PC-9 (cell line): ENCODE measurements around the gene NPTN. TPM values are rescaled to one million over a fixed set of nuclear protein-coding genes. Genes with fewer than 3 reads are reported as not detected.

Experiments used
- BruUV-seq: library from RNA; stranded (reverse); fragments of 400-500 nt; replicated peaks from 2 replicates; lab custom pipeline; 2021; lab: Mats Ljungman, UMichigan
- CTCF ChIA-PET: fragments of 300-600 bp; sonication (Branson Sonifier 250); formaldehyde crosslinking; loops from one replicate; lab custom pipeline; 2022; ENCODE audit warnings: antibody characterized with exemption; lab: Charles Lee
- POLR2A ChIA-PET: fragments of 300-600 bp; sonication (Branson Sonifier 250); formaldehyde crosslinking; loops from one replicate; lab custom pipeline; 2022; ENCODE audit warnings: antibody characterized with exemption; ENCODE audit not compliant: unreplicated experiment; lab: Charles Lee
- DNase-seq, 2 experiments: peaks; one replicate each; pipeline versions ENCODE4 v3.0.0 to v3.0.0-alpha.2; 2015 to 2022; ENCODE audit warnings: mixed read lengths in 1 of 2
- H2AFZ ChIP-seq: fragments of 200-600 bp; sonication (generic); 2 replicates; pipeline ENCODE4 v1.8.1; 2017; ENCODE audit warnings: antibody characterized with exemption
- H3F3A ChIP-seq: fragments of 200-600 bp; sonication (generic); 2 replicates; pipeline ENCODE4 v1.8.1; 2017; ENCODE audit warnings: antibody characterized with exemption, mild to moderate bottlenecking, low read depth; ENCODE audit not compliant: insufficient read depth
- H3K27ac ChIP-seq: fragments of 200-600 bp; sonication (generic); 2 replicates; pipeline ENCODE4 v1.6.1; 2016; ENCODE audit warnings: mixed run types
- H3K27me3 ChIP-seq: fragments of 200-600 bp; sonication (generic); 2 replicates; pipeline ENCODE4 v1.6.1; 2016; ENCODE audit warnings: low read depth, mixed run types; ENCODE audit not compliant: insufficient read depth
- H3K36me3 ChIP-seq: fragments of 200-600 bp; sonication (generic); 2 replicates; pipeline ENCODE4 v1.6.1; 2016; ENCODE audit warnings: low read depth, mixed run types
- H3K4me1 ChIP-seq: fragments of 200-600 bp; sonication (generic); replicated peaks from 2 replicates; pipeline ENCODE4 v1.6.1; 2016; ENCODE audit warnings: mixed run types; ENCODE audit not compliant: insufficient read depth
- H3K4me2 ChIP-seq: fragments of 200-600 bp; sonication (generic); 2 replicates; pipeline ENCODE4 v1.6.1; 2017; ENCODE audit warnings: mixed run types
- H3K4me3 ChIP-seq: fragments of 200-600 bp; sonication (generic); 2 replicates; pipeline ENCODE4 v1.6.1; 2016; ENCODE audit warnings: mixed run types
- H3K79me2 ChIP-seq: fragments of 200-600 bp; sonication (generic); 2 replicates; pipeline ENCODE4 v1.6.1; 2017; ENCODE audit warnings: low read depth, mixed run types
- H3K9me2 ChIP-seq: fragments of 200-600 bp; sonication (generic); 2 replicates; pipeline ENCODE4 v1.8.1; 2017; ENCODE audit warnings: mild to moderate bottlenecking; ENCODE audit not compliant: insufficient read depth
- H3K9me3 ChIP-seq: fragments of 200-600 bp; sonication (generic); 2 replicates; pipeline ENCODE4 v1.8.1; 2016; ENCODE audit warnings: low read depth; ENCODE audit not compliant: insufficient read depth
- H4K20me1 ChIP-seq: fragments of 200-600 bp; sonication (generic); 2 replicates; pipeline ENCODE4 v1.8.1; 2017; ENCODE audit not compliant: insufficient read depth
- EZH2 ChIP-seq: fragments of 200-600 bp; sonication (generic); IDR thresholded peaks from 2 replicates; pipeline ENCODE4 v1.8.0; 2017; ENCODE audit warnings: antibody characterized with exemption, low read depth
- intact Hi-C: fragments of 100-400 bp; cut with micrococcal nuclease; formaldehyde crosslinking; loops from one replicate; pipeline ENCODE4 v1.10.0; 2022; ENCODE audit not compliant: unreplicated experiment
- total RNA-seq: library from RNA; stranded (reverse); gene quantifications from 2 replicates; pipeline ENCODE4 v1.2.3, GENCODE V29; 2021
- TF ChIP-seq, protein P1 (sequence below): fragments of 200-600 bp; sonication (generic); conservative IDR thresholded peaks from 2 replicates; pipeline ENCODE4 v1.6.1; 2017; ENCODE audit warnings: mixed run types, antibody characterized with exemption, mild to moderate bottlenecking, moderate library complexity

NPTN gene
- total RNA-seq, 1 experiment from 2014 or later, result 101 TPM

DNA sequence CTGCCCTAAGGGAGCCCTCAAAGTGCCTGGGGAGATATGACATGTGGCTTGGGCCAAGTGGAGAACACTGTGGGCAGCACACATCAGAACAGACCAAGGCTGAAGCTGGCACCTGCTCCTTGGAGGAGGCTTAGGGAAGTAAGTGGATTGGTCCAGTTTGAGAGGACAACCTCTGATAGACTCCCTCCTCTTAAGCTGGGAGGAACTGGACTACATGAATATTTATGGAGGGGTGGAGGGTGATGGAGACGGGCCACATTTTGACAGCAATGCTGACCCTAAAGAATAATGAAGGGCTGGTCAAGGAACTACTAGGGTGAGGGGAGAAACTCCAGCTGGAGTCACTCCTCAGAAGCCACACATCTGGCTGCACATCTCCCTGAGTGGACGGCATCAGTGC lies 44.5 kb upstream of the NPTN start:
- ChIA-PET POLR2A (interaction anchor here (0.5 kb wide), 1 partner anchor 34 kb away, joined by 3 read pairs; no protein-coding TSS in a partner anchor), CTCF (interaction anchor here (1.1 kb wide), 1 partner anchor 41 kb away, joined by 7 read pairs; no protein-coding TSS in a partner anchor)
- intact Hi-C loops, result loop anchor here (1.0 kb wide), 1 partner anchor 23 kb away; no protein-coding TSS in a partner anchor
- Histone ChIP-seq H3K4me2 (no peak overlapping the region), H3F3A (peaks cover 4% of the 10 kb centered on the region; the same call in 1 of the 2 replicates), H3K4me3 (no peak overlapping the region), H3K27me3 (no peaks in the 10 kb centered on the region), H3K36me3 (no peaks in the 10 kb centered on the region), H2AFZ (no peak overlapping the region), H3K9me3 (no peaks in the 10 kb centered on the region), H3K9me2 (no peaks in the 10 kb centered on the region; the same call in 1 of the 2 replicates), H3K79me2 (no peaks in the 10 kb centered on the region), H3K27ac (no peak overlapping the region), H3K4me1 (no peaks in the 10 kb centered on the region), H4K20me1 (no peaks in the 10 kb centered on the region)
- no TSS peak for BruUV-seq
- no peak for DNase-seq
- TF ChIP-seq, protein P1, sequence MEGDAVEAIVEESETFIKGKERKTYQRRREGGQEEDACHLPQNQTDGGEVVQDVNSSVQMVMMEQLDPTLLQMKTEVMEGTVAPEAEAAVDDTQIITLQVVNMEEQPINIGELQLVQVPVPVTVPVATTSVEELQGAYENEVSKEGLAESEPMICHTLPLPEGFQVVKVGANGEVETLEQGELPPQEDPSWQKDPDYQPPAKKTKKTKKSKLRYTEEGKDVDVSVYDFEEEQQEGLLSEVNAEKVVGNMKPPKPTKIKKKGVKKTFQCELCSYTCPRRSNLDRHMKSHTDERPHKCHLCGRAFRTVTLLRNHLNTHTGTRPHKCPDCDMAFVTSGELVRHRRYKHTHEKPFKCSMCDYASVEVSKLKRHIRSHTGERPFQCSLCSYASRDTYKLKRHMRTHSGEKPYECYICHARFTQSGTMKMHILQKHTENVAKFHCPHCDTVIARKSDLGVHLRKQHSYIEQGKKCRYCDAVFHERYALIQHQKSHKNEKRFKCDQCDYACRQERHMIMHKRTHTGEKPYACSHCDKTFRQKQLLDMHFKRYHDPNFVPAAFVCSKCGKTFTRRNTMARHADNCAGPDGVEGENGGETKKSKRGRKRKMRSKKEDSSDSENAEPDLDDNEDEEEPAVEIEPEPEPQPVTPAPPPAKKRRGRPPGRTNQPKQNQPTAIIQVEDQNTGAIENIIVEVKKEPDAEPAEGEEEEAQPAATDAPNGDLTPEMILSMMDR, result no peak
- no peak for TF ChIP-seq EZH2

GRCh38 chr15:73677146-73677607 lies 44.0 kb upstream of the NPTN start:
- intact Hi-C loops, result loop anchor here (1.0 kb wide), 1 partner anchor 23 kb away; no protein-coding TSS in a partner anchor
- ChIA-PET CTCF (interaction anchor here (0.5 to 1.1 kb wide), 3 partner anchors 23 to 146 kb away, joined by 3 to 7 read pairs (median 3); no protein-coding TSS in a partner anchor), POLR2A (interaction anchor here (0.5 kb wide), 1 partner anchor 34 kb away, joined by 3 read pairs; no protein-coding TSS in a partner anchor)
- Histone ChIP-seq H3K9me3 (no peaks in the 10 kb centered on the region), H3K79me2 (no peaks in the 10 kb centered on the region), H3K36me3 (no peaks in the 10 kb centered on the region), H4K20me1 (no peaks in the 10 kb centered on the region), H3K27ac (no peak overlapping the region), H3K4me3 (no peak overlapping the region), H3K4me2 (no peak overlapping the region), H3K9me2 (no peaks in the 10 kb centered on the region; the same call in 1 of the 2 replicates), H3K27me3 (no peaks in the 10 kb centered on the region), H3K4me1 (no peaks in the 10 kb centered on the region), H2AFZ (no peak overlapping the region), H3F3A (no peaks in the 10 kb centered on the region; the same call in 1 of the 2 replicates)
- peak; percentile 46 to 50 for DNase-seq
- TF ChIP-seq EZH2, result no peak
- TF ChIP-seq, protein P1, result peak; percentile 87
- no TSS peak for BruUV-seq

DNA sequence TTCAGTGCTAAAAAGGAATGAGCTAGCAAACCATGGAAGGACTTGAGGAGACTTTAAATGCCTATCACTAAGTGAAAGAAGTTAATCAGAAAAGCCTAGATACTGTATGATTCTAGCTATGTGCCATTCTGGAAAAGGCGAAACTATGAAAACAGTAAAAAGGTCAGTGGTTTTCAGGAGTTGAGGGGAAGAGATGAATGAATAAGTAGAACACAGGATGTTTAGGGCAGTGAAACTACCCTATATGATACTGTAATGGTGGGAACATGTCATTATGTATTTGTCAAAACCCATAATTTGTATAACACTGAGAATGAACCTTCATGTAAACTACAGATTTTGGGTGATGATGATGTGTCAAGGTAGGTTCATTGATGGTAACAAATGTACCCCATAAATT lies 41.4 kb upstream of the NPTN start:
- no peaks in the 10 kb centered on the region for H3K4me1 ChIP-seq
- CTCF ChIA-PET, result no interaction called here

More for the DNA sequence above, 41.4 kb upstream of the NPTN start:
- POLR2A ChIA-PET, result no interaction called here
- H2AFZ ChIP-seq, result no peak overlapping the region
- H3K4me3 ChIP-seq, result no peak overlapping the region
- H3F3A ChIP-seq, result no peaks in the 10 kb centered on the region
- no peak for DNase-seq
- intact Hi-C loops, result no loop called here
- no peaks in the 10 kb centered on the region for H4K20me1 ChIP-seq
- no peaks in the 10 kb centered on the region for H3K36me3 ChIP-seq
- no peak overlapping the region for H3K27ac ChIP-seq
- H3K4me2 ChIP-seq, result no peak overlapping the region
- BruUV-seq, result no TSS peak
- no peaks in the 10 kb centered on the region for H3K9me3 ChIP-seq
- no peak for TF ChIP-seq EZH2
- TF ChIP-seq, protein P1, result no peak
- no peaks in the 10 kb centered on the region for H3K79me2 ChIP-seq
- no peaks in the 10 kb centered on the region; the same call in 1 of the 2 replicates for H3K9me2 ChIP-seq
- no peaks in the 10 kb centered on the region for H3K27me3 ChIP-seq
